ENCODE measurements around the gene SLC16A10.

SLC16A10 gene

GRCh38 chr6:111172563-111172962 is 85.3 kb downstream of the SLC16A10 start:
- H2AFZ ChIP-seq (ENCODE audit: low read depth, low read length) = no peak overlapping the region
- no peaks in the 10 kb centered on the region for H4K20me1 ChIP-seq (ENCODE audit: insufficient read depth, low read length)
- no peak overlapping the region for H3K4me3 ChIP-seq (ENCODE audit: low read length)
- no peak overlapping the region for H3K4me2 ChIP-seq (ENCODE audit: low read length)
- no peak overlapping the region for H3K27ac ChIP-seq (ENCODE audit: low read length)
- no peaks in the 10 kb centered on the region for H3K27me3 ChIP-seq (ENCODE audit: low read depth, low read length)
- TF ChIP-seq CTCF (IDR thresholded peaks at IDR 0.05; ENCODE audit: low read depth, low read length) = no peak
- TF ChIP-seq EZH2phosphoT487 (IDR thresholded peaks at IDR 0.05; ENCODE audit: low read depth) = no peak
- H3K36me3 ChIP-seq (replicated peaks; ENCODE audit: low read depth, low read length) = no peaks in the 10 kb centered on the region
- no peaks in the 10 kb centered on the region for H3K9me3 ChIP-seq (ENCODE audit: insufficient read depth, low read length)
- H3K4me1 ChIP-seq (ENCODE audit: low read length) = peaks cover 33% of the 10 kb centered on the region
- H3K9ac ChIP-seq (ENCODE audit: low read length) = no peak overlapping the region
- no peaks in the 10 kb centered on the region for H3K79me2 ChIP-seq (ENCODE audit: low read length)

- Histone ChIP-seq H3K79me2 (ENCODE audit: low read length) (no peaks in the 10 kb centered on the region), H3K27ac (ENCODE audit: low read length) (no peak overlapping the region), H3K4me3 (ENCODE audit: low read length) (no peak overlapping the region), H3K4me2 (ENCODE audit: low read length) (no peak overlapping the region), H4K20me1 (ENCODE audit: insufficient read depth, low read length) (no peaks in the 10 kb centered on the region), H3K4me1 (ENCODE audit: low read length) (peaks cover 33% of the 10 kb centered on the region), H3K9ac (ENCODE audit: low read length) (no peak overlapping the region), H2AFZ (ENCODE audit: low read depth, low read length) (no peak overlapping the region), H3K9me3 (ENCODE audit: insufficient read depth, low read length) (no peaks in the 10 kb centered on the region), H3K36me3 (replicated peaks; ENCODE audit: low read depth, low read length) (no peaks in the 10 kb centered on the region), H3K27me3 (ENCODE audit: low read depth, low read length) (no peaks in the 10 kb centered on the region)
- TF ChIP-seq EZH2phosphoT487 (IDR thresholded peaks at IDR 0.05; ENCODE audit: low read depth) (no peak), CTCF (IDR thresholded peaks at IDR 0.05; ENCODE audit: low read depth, low read length) (no peak)
Observed at GRCh38 chr6:111173341-111173740, 86.0 kb downstream of the SLC16A10 start.

- Histone ChIP-seq H3K4me1 (ENCODE audit: low read length) (peaks cover 33% of the 10 kb centered on the region), H3K4me2 (ENCODE audit: low read length) (no peak overlapping the region), H3K4me3 (ENCODE audit: low read length) (no peak overlapping the region), H4K20me1 (ENCODE audit: insufficient read depth, low read length) (no peaks in the 10 kb centered on the region), H3K9ac (ENCODE audit: low read length) (no peak overlapping the region), H3K79me2 (ENCODE audit: low read length) (no peaks in the 10 kb centered on the region), H3K27ac (ENCODE audit: low read length) (no peak overlapping the region), H3K27me3 (ENCODE audit: low read depth, low read length) (no peaks in the 10 kb centered on the region), H2AFZ (ENCODE audit: low read depth, low read length) (no peak overlapping the region), H3K9me3 (ENCODE audit: insufficient read depth, low read length) (no peaks in the 10 kb centered on the region), H3K36me3 (replicated peaks; ENCODE audit: low read depth, low read length) (no peaks in the 10 kb centered on the region)
- TF ChIP-seq CTCF (IDR thresholded peaks at IDR 0.05; ENCODE audit: low read depth, low read length) = no peak
- TF ChIP-seq EZH2phosphoT487 (IDR thresholded peaks at IDR 0.05; ENCODE audit: low read depth) = no peak
Observed at GRCh38 chr6:111173946-111174345, 86.6 kb downstream of the SLC16A10 start.

- Histone ChIP-seq H3K79me2 (ENCODE audit: low read length) (no peaks in the 10 kb centered on the region), H3K27me3 (ENCODE audit: low read depth, low read length) (no peaks in the 10 kb centered on the region), H3K9ac (ENCODE audit: low read length) (no peak overlapping the region), H3K9me3 (ENCODE audit: insufficient read depth, low read length) (no peaks in the 10 kb centered on the region), H3K4me1 (ENCODE audit: low read length) (peaks cover 33% of the 10 kb centered on the region), H3K36me3 (replicated peaks; ENCODE audit: low read depth, low read length) (no peaks in the 10 kb centered on the region), H3K27ac (ENCODE audit: low read length) (no peak overlapping the region), H3K4me2 (ENCODE audit: low read length) (no peak overlapping the region), H4K20me1 (ENCODE audit: insufficient read depth, low read length) (no peaks in the 10 kb centered on the region), H2AFZ (ENCODE audit: low read depth, low read length) (no peak overlapping the region), H3K4me3 (ENCODE audit: low read length) (no peak overlapping the region)
- no peak for TF ChIP-seq EZH2phosphoT487 (IDR thresholded peaks at IDR 0.05; ENCODE audit: low read depth)
- no peak for TF ChIP-seq CTCF (IDR thresholded peaks at IDR 0.05; ENCODE audit: low read depth, low read length)
Observed at GRCh38 chr6:111175109-111175508, 87.8 kb downstream of the SLC16A10 start.
